Measurements from ENCODE around the gene OR52K1.

GRCh38 chr11:4527926-4528325 lies 45.5 kb downstream of the OR52K1 start:
- TF ChIP-seq POLR2A (IDR thresholded peaks at IDR 0.05; ENCODE audit: low read depth): no peak
- no peak for TF ChIP-seq EP300 (IDR thresholded peaks at IDR 0.05)
- no peak for TF ChIP-seq CTCF (IDR thresholded peaks at IDR 0.05)

Measured in esophagus muscularis mucosa (tissue), 4 donors.